Spleen (tissue), 11 donors: ENCODE results near the gene CFAP74. TPM values are rescaled to one million over a fixed set of nuclear protein-coding genes. Genes with fewer than 3 reads are reported as not detected.

Experiments
- DNase-seq: peaks from one replicate; pipeline ENCODE4 v3.0.0-alpha.2; 2020
- H3K27ac ChIP-seq, 8 donors: fragments of 200-600 bp; sonication (generic) in 7 of 8; 1 replicate in 4 of 8; 2 replicates in 4 of 8; pipeline versions ENCODE4 v1.5.0 to v1.8.0; 2016 to 2021; ENCODE audit warnings: inconsistent platforms in 4 of 8, mild to moderate bottlenecking in 4 of 8, moderate library complexity in 1 of 8
- H3K27me3 ChIP-seq, 7 donors: fragments of 200-600 bp; sonication (generic) in 6 of 7; replicated peaks in 1 of 7; 1 replicate in 4 of 7; 2 replicates in 3 of 7; pipeline versions ENCODE4 v1.5.0 to v1.8.0; 2016 to 2021; ENCODE audit warnings: inconsistent platforms in 3 of 7, mild to moderate bottlenecking in 1 of 7
- H3K36me3 ChIP-seq, 6 donors: fragments of 200-600 bp; sonication (generic) in 5 of 6; 1 replicate in 4 of 6; 2 replicates in 2 of 6; pipeline versions ENCODE4 v1.5.0 to v1.8.0; 2016 to 2021; ENCODE audit warnings: inconsistent platforms in 2 of 6
- H3K4me1 ChIP-seq, 6 donors: fragments of 200-600 bp; sonication (generic) in 5 of 6; 1 replicate in 3 of 6; 2 replicates in 3 of 6; pipeline versions ENCODE4 v1.5.0 to v1.8.0; 2016 to 2021; ENCODE audit warnings: inconsistent platforms in 3 of 6
- H3K4me3 ChIP-seq, 8 donors: fragments of 200-600 bp; sonication (generic) in 7 of 8; 1 replicate in 4 of 8; 2 replicates in 4 of 8; pipeline versions ENCODE4 v1.5.0 to v1.8.0; 2016 to 2021; ENCODE audit warnings: inconsistent platforms in 4 of 8, mild to moderate bottlenecking in 4 of 8, moderate library complexity in 2 of 8
- H3K9me3 ChIP-seq, 8 donors: fragments of 200-600 bp; sonication (generic) in 7 of 8; 1 replicate in 4 of 8; 2 replicates in 4 of 8; pipeline versions ENCODE4 v1.5.0 to v1.8.0; 2016 to 2021; ENCODE audit warnings: inconsistent platforms in 4 of 8
- POLR2A ChIP-seq, 3 donors: fragments of 450-650 bp; IDR thresholded peaks; one replicate each; pipeline ENCODE4 v1.5.1; 2017; ENCODE audit warnings: antibody characterized with exemption in 3 of 3, mild to moderate bottlenecking in 1 of 3
- POLR2AphosphoS5 ChIP-seq, 3 donors: sonication (generic); formaldehyde crosslinking; IDR thresholded peaks; one replicate each; pipeline ENCODE4 v1.5.1; 2017; ENCODE audit warnings: antibody characterized with exemption in 3 of 3
- whole genome bisulfite sequencing, 5 donors: extraction: QIAGEN DNeasy Blood & Tissue Kit in 3 of 5; methylation state at CpG; one replicate each; pipeline versions ENCODE4 v1.1.5 to v1.1.7; 2013 to 2018; 5-methylcytosine and 5-hydroxymethylcytosine counted together
- intact Hi-C: fragments of 100-400 bp; cut with DNase I; formaldehyde crosslinking; loops from one replicate; pipeline ENCODE4 v1.15.0; 2023; ENCODE audit warnings: low total_unique reads
- polyA plus RNA-seq, 3 donors: library from polyadenylated mRNA; stranded (reverse); fragments of 200-250 nt; gene quantifications; one replicate each; pipeline ENCODE4 v1.2.1, GENCODE V29; 2013
- total RNA-seq, 7 donors: library from RNA; depleted of rRNA in 3 of 7; stranded (reverse); fragments of >200 nt in 3 of 7; fragmentation: NEBNext Ultra II Directional in 4 of 7; extraction: Animal tissue kit (Norgen Biotek cat#: 25700) in 4 of 7; gene quantifications; one replicate each; pipeline versions ENCODE4 v1.1.0 to v1.2.1, GENCODE V29; 2016 to 2021
- TF ChIP-seq, protein P1 (sequence below), 11 experiments: fragments of 200-600 bp in 7 of 11; fragments of 450-650 bp in 4 of 11; sonication (generic) in 4 of 11; IDR thresholded peaks in 8 of 11; conservative IDR thresholded peaks in 3 of 11; 1 replicate in 7 of 11; 2 replicates in 4 of 11; pipeline versions ENCODE4 v1.4.0 to v1.8.0; 2016 to 2021; ENCODE audit warnings: antibody characterized with exemption in 11 of 11, inconsistent platforms in 4 of 11, mild to moderate bottlenecking in 1 of 11
- donor health status: healthy with polysubstance abuse.
- donor health status: DM: no; HTN: no; CAD: no; lungs with moderate emphysema.
- donor health status: DM: no; HTN: no; CAD: no.
- donor health status: Bipolar disorder and iron deficiency.
- donor health status: healthy.
- donor health status: DM: no; HTN: no; CAD: no.
- donor health status: DM: yes; HTN: yes; CAD: no.

Gene CFAP74
- total and polyA plus RNA-seq, 10 donors: 0.03 to 0.32 (median 0.14) TPM; not detected in 4

DNA sequence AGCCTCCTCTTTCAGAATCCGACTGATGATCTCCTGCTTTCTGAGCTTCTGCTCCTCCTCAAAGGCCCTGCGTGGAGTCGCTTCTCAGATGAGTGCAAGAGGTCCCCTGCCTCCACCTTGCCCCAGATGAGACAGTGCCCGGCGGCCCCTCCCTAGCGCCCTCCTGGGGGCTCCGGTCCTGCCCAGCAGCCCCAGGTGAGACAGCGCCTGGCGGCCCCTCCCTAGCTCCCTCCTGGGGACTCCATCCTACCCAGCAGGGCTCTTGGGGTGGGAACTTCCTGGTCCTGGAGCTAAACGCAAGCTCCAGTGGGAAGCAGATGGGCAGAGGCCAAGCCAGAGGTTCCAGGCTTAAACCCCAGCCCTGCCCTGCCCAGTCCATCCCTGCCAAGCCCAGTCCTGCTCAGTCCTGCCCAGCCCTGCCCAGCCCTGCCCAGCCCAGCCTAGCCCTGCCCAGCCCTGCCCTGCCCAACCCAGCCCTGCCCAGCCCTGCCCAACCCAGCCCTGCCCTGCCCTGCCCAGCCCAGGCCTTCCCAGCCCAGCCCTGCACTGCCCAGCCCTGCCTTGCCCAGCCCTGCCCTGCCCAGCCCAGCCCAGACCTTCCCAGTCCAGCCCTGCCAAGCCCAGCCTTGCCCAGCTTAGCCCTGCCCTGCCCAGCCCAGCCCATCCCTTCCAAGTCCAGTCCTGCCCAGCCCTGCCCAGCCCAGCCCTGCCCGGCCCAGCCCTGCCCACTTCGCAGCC, 34.6 kb downstream of the CFAP74 start:
- Histone ChIP-seq H3K27me3 (peaks cover 0 to 62% (median 9%) of the 10 kb centered on the region in 7 donors), H3K9me3 (no peaks in the 10 kb centered on the region), H3K4me3 (no peak overlapping the region), H3K36me3 (no peaks in the 10 kb centered on the region), H3K27ac (no peak overlapping the region), H3K4me1 (no peaks in the 10 kb centered on the region)
- intact Hi-C loops: no loop called here
- no peak for DNase-seq
- TF ChIP-seq POLR2A (IDR thresholded peaks at IDR 0.05) (no peak), POLR2AphosphoS5 (IDR thresholded peaks at IDR 0.05) (no peak)
- TF ChIP-seq, protein P1, sequence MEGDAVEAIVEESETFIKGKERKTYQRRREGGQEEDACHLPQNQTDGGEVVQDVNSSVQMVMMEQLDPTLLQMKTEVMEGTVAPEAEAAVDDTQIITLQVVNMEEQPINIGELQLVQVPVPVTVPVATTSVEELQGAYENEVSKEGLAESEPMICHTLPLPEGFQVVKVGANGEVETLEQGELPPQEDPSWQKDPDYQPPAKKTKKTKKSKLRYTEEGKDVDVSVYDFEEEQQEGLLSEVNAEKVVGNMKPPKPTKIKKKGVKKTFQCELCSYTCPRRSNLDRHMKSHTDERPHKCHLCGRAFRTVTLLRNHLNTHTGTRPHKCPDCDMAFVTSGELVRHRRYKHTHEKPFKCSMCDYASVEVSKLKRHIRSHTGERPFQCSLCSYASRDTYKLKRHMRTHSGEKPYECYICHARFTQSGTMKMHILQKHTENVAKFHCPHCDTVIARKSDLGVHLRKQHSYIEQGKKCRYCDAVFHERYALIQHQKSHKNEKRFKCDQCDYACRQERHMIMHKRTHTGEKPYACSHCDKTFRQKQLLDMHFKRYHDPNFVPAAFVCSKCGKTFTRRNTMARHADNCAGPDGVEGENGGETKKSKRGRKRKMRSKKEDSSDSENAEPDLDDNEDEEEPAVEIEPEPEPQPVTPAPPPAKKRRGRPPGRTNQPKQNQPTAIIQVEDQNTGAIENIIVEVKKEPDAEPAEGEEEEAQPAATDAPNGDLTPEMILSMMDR (IDR thresholded peaks at IDR 0.05 in 8 of 11, conservative IDR thresholded peaks at IDR 0.05 in 3 of 11): no peak
- 69 to 79% (median 77%) methylated on average over 11 to 12 of the region's 12 CpGs for WGBS, 5 donors

- TF ChIP-seq POLR2A (IDR thresholded peaks at IDR 0.05): no peak
- Histone ChIP-seq H3K4me3 (no peak overlapping the region), H3K9me3 (no peaks in the 10 kb centered on the region), H3K36me3 (no peaks in the 10 kb centered on the region), H3K27ac (no peak overlapping the region), H3K27me3 (peaks cover 0 to 53% (median 9%) of the 10 kb centered on the region in 7 donors), H3K4me1 (no peaks in the 10 kb centered on the region)
- 74 to 90% (median 82%) methylated on average over 3 of the region's 3 CpGs for WGBS, 5 donors
- no peak for DNase-seq
- intact Hi-C loops: no loop called here
Measured at GRCh38 chr1:1967879-1968278, 35.7 kb downstream of the CFAP74 start.

DNA sequence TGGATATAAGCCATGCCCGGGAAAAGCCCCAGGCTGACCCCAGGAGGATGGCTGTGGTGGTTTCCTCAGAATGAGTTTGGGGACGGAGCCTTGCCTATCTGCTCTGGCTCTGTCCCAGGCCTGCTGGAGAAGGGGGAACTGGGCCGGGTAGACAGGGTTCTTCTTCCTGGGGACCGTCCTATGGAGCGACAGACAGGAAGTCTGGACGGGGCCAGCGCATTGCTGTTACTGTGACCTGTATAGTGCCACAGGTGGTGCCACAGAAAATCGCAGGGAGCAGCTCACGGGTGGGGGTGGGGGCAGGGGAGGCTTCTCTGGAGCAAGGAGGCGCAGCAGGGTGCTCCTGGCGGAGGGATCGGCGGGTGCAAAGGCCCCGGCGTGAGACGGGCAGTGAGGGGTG, 36.4 kb downstream of the CFAP74 start:
- Histone ChIP-seq H3K4me1 (no peaks in the 10 kb centered on the region), H3K9me3 (no peaks in the 10 kb centered on the region), H3K27ac (no peak overlapping the region), H3K36me3 (no peaks in the 10 kb centered on the region), H3K27me3 (peaks cover 0 to 52% (median 9%) of the 10 kb centered on the region in 7 donors), H3K4me3 (no peak overlapping the region)
- no peak for DNase-seq
- TF ChIP-seq, protein P1 (IDR thresholded peaks at IDR 0.05 in 8 of 11, conservative IDR thresholded peaks at IDR 0.05 in 3 of 11): no peak
- TF ChIP-seq POLR2A (IDR thresholded peaks at IDR 0.05) (no peak), POLR2AphosphoS5 (IDR thresholded peaks at IDR 0.05) (no peak)
- intact Hi-C loops: no loop called here
- WGBS, 5 donors: 50 to 69% (median 53%) methylated on average over 12 to 16 of the region's 16 CpGs

DNA sequence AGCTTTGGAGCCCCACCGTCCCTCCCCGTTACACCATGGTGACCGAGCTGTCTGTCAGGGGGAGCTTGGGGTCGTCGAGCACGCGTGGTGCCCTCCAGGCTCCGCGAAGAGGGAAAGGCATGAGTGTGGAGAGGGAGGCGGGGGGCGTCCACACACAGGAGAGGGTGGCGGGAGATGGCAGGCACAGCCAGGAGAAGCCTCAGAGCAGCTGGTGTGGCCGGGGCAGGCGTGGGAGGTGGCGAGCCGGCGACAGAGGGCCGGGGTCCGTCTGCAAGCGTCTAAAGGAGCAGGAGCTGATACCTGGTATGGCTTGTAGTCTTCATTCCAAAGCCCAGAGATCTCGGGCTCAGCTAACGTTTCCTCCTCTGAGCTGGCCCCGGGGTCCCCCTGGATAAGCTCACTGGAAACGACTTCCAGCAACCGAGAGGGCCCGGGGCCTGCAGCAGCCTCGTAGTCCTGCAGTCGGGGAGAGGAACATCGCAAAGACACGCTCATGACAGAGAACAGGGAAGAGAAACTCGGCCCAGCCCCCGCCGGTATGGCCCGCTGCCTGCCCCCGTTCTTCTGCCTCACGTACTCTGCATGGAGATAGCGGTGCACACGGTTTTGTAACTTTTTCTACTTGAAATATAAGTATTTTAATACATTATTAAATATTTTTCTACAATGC, 37.4 kb downstream of the CFAP74 start:
- H3K27ac ChIP-seq: no peak overlapping the region
- no peak overlapping the region for H3K4me3 ChIP-seq
- H3K36me3 ChIP-seq: no peaks in the 10 kb centered on the region
- DNase-seq: no peak
- TF ChIP-seq POLR2AphosphoS5 (IDR thresholded peaks at IDR 0.05) (no peak), POLR2A (IDR thresholded peaks at IDR 0.05) (no peak)
- TF ChIP-seq, protein P1 (IDR thresholded peaks at IDR 0.05 in 8 of 11, conservative IDR thresholded peaks at IDR 0.05 in 3 of 11): no peak
- WGBS, 5 donors: 60 to 74% (median 70%) methylated on average over 36 to 38 of the region's 38 CpGs
- intact Hi-C loops: no loop called here
- H3K27me3 ChIP-seq: peaks cover 0 to 60% (median 9%) of the 10 kb centered on the region in 7 donors
- H3K9me3 ChIP-seq: no peaks in the 10 kb centered on the region
- no peaks in the 10 kb centered on the region for H3K4me1 ChIP-seq
